GM18909 (cell line): ENCODE measurements around the gene UBE4B.
"Not testable (repeated sequence)": the region's sequence is repeated elsewhere in the genome, so short reads cannot be mapped to it uniquely, and the experiment has no call there.

Experiments
- ATAC-seq: cut with Tn5 transposase; IDR thresholded peaks from one replicate; pipeline ENCODE4 v1.9.1; 2021; ENCODE audit warnings: mild to moderate bottlenecking; ENCODE audit not compliant: unreplicated experiment, poor library complexity

The UBE4B gene

DNA sequence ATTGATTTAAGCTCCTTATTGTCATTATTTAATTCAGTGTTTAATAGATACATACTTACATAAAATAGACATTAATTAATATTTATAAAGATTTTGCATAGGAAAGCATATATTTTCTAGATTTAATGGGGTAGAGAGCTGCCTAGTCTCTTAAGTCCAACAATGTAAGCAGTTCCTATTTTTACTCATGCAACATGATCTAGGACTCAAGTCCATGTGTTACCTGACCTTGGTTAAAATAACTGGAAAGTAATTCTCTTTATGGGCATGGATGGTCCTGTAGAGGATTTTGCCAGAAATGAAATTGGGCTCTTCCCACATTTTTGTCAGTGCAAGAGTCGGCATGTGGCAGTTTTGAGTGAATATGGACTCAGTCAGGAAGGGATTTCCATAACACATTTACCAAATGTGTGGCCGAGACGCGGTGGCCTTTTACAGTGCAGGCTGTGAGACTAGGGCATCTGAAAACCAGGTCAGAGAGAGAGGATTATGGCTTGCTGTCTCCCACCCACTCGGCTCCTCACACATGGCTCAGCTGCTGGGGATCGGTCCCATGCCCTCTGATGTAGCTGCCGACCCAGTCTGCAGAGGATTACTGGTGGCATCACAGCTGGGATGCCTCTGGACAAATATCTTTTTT lies 171.4 kb downstream of the UBE4B start:
- no peak for ATAC-seq

DNA sequence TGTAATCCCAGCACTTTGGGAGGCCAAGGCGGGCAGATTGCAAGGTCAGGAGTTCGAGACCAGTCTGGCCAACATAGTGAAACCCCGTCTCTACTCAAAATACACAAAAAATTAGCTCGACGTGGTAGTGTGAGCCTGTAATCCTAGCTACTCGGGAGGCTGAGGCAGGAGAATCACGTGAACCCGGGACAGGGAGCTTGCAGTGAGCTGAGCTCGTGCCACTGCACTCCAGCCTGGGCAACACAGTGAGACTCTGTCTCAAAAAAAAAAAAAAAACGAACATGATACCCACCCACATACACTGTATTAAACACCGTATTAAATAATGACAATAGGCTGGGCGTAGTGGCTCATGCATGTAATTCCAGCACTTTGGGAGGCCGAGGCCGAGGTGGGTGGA lies 172.4 kb downstream of the UBE4B start:
- ATAC-seq, result not testable (repeated sequence)

DNA sequence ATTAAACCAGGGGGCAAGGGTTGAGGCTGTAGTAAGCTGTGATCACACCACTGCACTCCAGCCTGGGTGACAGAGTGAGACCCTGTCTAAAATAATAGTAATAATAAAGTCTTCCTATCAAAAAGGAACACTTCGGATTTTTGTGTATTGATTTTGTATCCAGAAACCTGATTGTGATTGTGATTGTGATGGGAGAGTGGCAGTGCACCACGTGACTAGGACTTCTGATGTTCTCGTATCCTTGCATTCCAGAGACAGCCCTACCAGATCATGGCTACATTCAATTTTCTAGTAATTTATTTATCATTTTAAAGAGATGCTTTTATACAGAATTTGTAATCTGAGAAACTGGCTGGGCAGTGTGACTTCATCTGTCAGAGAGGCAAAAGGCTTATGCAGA lies 175.1 kb downstream of the UBE4B start:
- ATAC-seq, result no peak

DNA sequence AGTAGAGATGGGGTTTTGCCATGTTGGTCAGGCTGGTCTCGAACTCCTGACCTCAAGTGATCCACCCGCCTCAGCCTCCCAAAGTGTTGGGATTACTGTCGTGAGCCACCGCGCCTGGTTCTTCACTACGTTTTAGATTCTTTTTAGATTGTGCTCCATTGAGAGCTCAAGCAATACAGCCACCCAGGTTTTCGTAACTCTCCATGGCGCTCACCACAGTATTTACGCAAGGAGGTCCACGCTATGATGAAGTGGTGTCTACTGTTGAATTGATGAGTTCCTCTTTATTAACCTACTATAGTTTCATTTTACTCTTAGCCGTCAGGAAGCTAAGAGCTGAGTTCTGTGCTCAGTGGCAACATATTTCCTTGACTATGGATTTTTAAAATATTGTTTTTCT lies 175.8 kb downstream of the UBE4B start:
- no peak for ATAC-seq

DNA sequence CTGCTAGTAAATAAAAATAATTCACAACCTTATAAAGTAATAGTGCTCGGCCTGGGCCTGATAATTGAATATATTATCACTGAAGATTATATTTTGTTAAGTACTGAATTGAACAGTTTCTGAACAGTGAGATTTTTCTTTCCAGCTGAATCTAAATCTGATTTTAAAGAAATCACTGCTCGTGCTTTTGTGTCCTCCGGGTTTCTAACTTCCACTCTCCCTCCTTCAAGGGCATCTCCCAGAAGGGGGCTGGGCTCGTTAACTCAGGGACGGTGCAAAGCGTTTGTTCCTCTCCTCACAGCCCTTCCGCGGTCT lies 176.8 kb downstream of the UBE4B start:
- ATAC-seq, result no peak

DNA sequence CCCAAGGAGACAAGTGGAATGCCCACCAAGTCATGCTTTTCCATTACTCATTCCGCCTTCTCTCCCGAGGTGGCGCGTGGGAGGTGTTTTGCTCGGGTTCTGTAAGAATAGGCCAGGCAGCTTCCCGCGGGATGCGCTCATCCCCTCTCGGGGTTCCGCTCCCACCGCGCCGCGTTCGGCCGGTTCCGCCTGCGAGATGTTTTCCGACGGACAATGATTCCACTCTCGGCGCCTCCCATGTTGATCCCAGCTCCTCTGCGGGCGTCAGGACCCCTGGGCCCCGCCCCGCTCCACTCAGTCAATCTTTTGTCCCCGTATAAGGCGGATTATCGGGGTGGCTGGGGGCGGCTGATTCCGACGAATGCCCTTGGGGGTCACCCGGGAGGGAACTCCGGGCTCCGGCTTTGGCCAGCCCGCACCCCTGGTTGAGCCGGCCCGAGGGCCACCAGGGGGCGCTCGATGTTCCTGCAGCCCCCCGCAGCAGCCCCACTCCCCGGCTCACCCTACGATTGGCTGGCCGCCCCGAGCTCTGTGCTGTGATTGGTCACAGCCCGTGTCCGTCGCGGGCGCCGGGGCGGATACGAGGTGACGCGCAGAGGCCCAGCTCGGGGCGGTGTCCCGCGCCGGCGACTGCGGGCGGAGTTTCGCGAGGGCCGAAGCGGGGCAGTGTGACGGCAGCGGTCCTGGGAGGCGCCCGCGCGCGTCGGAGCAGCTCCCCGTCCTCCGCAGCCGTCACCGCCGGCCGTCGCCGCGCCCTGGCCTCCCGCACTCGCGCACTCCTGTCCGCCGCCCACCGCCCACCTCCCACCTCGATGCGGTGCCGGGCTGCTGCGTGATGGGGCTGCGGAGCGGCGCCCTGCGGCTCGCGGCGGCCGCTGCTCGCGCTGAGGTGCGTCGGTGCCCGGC lies 177.4 kb downstream of the UBE4B start, which contains the start of gene KIF1B:
Gene KIF1B, plus strand, starts transcription at position 666 of the 906 bp plus-strand sequence. CDS start 21,759 bp downstream, outside the sequence.
- peak; percentile 99 for ATAC-seq

DNA sequence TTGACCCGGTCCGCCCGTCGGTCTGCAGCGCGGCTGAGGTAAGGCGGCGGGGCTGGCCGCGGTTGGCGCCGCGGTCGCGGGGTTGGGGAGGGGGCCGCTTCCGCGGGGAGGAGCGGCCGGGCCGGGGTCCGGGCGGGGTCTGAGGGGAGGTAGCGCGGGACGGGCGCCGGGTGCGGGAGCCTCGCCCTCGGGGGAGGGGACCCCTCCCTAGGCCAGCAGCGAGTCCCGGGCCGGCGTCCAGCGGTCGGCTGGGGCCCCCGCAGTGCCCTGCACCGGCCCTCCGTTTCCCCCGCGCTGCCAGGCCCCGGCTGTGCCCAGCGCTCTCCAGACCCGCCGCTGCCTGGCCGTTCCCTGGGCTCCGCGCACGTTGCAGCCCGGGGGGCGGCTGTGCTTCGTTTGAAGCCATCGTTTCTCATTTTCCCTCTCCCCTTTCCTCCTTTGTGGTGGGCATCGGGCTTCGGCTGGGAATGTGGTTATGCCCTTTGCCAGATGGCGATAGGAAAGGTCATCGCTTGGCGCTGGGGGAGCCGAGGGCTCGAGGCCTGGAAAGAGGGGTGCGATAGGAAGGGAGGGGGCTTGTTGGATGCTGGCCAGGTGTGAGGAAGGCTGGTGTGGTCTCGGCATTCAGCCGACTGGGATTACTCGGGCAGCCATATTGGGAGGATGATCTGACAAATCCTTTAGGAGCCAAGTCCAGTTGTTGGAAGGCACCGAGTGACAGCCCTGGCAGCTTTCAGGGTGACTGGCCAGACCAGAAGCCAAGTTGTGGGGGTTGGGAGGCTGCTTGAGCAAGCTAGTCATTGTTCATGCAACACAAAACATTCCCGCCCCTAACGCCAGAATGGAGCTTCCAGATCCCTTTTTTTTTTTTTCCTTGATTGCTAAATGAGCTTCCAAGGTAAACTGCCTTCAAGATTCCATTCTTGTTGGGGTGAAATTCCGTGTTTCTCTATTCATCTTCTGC lies 178.4 kb downstream of the UBE4B start:
- ATAC-seq, result peak; percentile 6

DNA sequence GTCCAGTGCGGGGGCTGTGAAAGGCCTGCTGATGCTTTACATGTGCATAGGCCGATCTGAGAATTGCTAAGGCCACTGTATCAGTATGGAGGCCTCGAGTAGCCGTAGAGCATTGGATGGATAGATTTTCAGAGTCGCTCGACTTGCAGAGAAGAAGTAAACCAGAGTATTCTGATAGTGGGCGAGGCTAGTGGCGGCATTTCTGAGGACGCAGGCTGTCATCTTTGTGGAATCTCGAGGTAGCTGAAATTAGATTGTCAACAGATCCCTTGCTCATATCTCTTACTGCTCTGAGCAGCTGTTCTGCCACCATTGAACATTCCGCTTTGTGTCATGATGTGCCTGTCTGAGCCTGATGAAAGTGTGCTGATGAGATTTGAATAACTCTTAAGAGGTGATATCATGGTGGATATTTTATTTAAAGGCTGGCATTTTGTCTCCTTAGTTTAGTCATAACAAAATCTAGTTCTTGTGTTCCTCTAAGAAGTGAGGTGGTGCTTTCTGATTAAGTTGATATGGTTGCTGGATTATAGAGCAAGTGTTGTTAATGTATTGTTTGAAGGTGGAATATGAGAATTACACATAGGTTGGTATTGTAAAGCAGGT lies 179.2 kb downstream of the UBE4B start:
- no peak for ATAC-seq

DNA sequence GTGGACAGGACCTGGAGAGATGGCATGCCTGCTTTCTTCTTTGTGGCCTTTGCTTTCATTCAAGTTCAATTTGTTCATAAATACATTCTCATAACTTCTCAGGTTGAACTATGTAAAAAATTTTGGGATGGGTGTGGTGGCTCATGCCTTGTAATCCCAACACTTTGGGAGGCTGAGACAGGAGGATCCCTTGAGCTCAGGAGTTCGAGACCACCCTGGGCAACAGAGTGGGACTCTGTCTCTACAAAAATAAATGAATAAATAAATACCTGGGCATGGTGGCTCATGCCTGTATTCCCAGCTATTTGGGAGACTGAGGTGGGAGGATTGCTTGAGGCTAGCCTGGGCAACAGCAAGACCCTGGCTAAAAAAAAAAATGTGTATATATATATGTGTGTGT lies 179.7 kb downstream of the UBE4B start:
- no peak for ATAC-seq

DNA sequence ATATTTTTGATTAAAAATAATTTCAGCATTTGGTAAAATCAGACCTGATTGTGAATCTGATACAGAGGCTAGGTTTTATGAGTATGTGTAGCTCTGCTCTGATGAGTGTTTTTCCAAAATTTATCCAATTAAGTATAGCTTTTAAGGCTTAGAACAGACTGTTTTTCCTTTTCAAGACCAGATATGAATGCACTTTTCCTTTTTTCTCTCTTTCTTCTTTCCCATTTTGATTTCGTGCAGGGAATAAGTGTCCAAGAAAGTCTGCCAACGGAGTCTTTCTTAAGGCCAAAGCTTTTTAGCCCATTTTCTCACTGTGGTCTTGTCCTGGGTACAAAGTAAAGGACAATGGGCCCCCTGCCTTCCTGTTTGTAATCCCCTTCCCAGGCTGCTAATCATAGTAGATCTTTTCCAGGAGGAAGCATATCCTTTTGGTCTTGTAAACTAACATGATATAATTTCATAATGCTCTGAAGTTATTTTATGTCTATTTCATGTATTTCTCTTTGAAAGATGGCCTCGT lies 180.5 kb downstream of the UBE4B start:
- ATAC-seq, result no peak

DNA sequence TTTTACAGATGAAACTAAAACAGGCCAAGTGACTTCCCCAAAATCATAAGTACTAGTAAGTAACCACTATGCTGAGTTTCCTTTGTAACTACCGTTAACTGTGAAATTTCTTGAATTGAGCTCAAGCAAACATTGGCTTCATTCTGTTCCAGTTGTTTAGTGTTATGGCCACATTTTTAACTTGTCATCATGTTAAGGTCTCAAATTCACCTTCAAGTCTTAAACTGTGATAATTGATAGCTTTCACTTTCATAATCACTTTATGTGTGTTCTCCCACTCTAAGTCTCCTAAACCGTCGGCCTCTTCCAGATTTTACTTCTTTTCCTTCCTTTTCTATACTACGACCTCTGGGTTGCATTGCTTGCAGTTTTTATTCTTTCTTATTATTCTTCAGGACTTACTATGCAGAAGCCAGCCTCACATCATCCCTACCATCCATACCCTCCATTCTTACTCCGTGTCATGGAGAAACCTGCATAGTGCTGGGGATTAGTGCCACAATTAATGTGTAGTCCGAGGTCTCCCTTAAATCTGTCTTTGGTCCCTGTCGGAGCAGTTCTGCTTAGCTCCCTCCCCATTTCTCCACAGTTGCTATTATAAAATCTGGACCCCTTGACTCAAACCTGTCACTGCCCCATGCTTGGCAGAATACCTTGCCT lies 183.5 kb downstream of the UBE4B start:
- ATAC-seq, result no peak

DNA sequence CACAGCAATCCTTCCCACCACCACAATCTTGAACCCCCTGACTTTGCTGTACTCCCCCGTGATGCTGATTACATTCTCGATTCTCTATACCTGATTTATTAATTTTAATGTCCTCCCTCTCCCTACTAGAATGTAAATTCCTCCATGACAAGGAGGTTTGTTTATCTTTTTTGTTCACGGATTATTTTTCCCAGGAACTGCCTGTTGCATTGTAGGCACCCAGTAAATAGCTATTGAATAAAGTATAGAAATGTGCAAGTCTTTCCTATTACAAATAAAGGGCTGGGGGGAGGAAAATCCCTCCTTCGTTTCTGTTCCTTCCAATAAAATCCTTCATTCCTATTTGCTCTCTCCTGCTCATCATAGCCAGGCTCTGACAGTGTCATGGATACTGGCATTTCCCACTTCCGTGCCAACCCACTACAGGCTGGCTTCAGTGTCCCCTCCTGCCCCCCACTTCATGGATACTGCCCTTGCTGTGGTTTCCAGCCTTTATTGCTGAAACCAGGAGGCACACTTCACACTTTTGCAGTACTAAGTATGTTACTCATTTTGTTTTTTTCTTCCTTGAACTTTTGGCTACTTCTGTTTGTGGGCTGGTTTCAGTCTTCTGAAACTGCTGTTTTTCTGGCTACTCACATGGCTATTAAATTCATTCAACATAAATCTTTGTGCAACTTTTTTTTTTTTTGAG lies 185.1 kb downstream of the UBE4B start:
- no peak for ATAC-seq

DNA sequence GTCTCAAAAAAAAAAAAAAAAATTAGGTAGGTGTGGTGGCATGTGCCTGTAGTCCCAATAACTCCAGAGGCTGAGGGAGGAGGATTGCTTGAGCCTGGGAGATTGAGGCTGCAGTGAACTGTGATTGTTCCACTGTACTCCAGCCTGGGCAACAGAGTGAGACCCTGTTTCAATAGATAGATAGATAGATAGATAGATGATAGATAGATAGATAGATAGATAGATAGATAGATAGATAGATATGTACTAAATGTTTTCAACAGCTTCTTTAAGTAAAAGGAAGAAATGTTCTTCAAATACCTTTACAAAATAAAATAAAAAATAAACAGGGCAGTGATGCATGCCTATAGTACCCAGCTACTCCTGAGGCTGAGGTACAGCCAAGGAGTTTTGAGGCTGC lies 187.4 kb downstream of the UBE4B start:
- no peak for ATAC-seq

DNA sequence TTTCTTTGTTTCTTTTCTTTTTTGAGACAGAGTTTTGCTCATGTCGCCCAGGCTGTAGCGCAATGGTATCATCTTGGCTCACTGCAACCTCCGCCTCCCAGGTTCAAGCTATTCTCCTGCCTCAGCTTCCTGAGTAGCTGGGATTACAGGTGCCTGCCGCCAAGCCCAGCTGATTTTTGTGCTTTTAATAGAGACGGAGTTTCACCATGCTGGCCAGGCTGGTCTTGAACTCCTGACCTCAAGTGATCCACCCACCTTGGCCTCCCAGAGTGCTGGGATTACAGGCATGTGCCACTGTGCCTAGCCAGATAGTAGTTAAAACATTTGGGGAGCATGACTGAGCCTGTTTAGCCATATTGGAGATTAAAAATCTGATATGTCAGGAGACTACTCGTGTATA lies 187.9 kb downstream of the UBE4B start:
- not testable (repeated sequence) for ATAC-seq

DNA sequence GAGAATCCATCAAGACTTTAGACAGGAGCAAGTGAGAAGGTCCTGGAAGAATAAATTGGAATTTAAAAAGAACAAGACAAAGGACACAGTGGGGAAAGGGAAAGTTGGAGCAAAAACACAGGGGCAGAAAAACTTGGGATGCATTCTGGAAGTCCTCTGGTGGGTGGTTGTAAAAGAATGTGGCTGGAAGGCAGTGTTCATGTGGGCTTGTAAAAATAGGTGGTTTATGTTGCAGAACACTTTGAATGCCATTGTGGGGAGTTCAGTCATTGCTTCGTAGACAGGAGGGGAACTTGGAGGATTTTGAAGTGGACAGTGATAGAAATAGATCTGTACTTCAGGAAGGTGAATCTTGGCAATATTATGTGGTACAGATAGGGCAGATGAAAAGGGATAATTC lies 192.8 kb downstream of the UBE4B start:
- ATAC-seq, result no peak

DNA sequence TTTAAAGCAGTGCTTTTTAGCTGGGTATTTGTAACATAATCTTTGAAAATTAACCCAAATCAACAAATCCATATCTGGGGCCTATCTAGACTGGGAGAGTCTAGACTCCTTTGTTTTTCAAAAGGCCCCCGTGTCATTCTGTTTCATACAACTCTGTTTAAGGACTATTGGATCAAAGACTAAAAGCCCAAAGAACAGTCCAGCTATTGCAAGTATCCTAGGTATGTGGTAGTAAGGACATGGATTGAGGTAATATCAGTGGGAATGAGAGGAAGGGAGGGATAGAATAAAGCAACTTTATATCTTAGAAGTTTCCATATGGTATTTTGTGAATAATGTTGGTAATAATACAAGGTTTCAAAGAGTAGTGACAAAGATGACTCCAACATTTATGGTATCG lies 195.8 kb downstream of the UBE4B start:
- ATAC-seq, result no peak

DNA sequence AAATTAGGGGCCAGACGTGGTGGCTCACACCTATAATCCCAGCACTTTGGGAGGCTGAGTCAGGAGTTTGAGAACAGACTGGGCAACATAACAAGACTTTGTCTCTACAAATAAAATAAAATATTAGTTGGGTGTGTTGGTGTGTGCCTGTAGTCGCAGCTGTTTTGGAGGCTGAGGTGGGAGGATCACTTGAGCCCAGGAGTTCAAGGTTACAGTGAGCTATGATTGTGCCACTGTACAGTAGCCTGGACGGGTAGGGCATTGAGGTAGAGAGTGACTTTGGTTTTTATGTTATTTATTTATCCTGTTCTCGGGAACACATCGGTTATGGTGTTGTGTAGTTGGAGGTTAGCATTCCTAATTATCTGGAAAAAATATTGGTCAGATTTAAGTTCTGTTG lies 197.1 kb downstream of the UBE4B start:
- no peak for ATAC-seq
